Panc1 (cell line): ENCODE data around the gene FRY.

Source experiments
- POLR2AphosphoS5 ChIP-seq: IDR thresholded peaks from 2 replicates; pipeline ENCODE4 v1.6.1; 2012; ENCODE audit warnings: mild to moderate bottlenecking, low read depth, low read length, moderate library complexity
- TCF7L2 ChIP-seq: IDR thresholded peaks from 2 replicates; pipeline ENCODE4 v1.6.1; 2011; ENCODE audit warnings: mild to moderate bottlenecking, low read depth, low read length, inconsistent platforms
- TF ChIP-seq, protein P1 (sequence below): fragments of 450-650 bp; IDR thresholded peaks from 2 replicates; pipeline ENCODE4 v1.5.1; 2017; ENCODE audit warnings: mild to moderate bottlenecking

DNA sequence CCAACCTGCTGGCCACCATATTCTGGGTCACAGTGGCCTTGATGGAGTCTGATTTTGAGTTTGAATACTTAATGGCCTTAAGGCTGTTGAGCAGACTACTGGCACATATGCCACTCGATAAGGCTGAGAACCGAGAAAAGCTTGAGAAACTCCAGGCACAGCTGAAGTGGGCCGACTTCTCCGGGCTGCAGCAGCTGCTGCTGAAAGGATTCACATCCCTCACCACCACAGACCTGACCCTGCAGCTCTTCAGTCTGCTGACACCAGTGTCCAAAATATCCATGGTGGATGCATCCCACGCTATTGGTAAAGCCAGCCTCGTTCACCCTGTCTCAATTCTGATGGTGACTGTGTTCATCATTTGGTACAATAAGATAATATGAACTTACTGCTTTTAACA lies 206.1 kb downstream of the FRY start:
- TF ChIP-seq, protein P1, sequence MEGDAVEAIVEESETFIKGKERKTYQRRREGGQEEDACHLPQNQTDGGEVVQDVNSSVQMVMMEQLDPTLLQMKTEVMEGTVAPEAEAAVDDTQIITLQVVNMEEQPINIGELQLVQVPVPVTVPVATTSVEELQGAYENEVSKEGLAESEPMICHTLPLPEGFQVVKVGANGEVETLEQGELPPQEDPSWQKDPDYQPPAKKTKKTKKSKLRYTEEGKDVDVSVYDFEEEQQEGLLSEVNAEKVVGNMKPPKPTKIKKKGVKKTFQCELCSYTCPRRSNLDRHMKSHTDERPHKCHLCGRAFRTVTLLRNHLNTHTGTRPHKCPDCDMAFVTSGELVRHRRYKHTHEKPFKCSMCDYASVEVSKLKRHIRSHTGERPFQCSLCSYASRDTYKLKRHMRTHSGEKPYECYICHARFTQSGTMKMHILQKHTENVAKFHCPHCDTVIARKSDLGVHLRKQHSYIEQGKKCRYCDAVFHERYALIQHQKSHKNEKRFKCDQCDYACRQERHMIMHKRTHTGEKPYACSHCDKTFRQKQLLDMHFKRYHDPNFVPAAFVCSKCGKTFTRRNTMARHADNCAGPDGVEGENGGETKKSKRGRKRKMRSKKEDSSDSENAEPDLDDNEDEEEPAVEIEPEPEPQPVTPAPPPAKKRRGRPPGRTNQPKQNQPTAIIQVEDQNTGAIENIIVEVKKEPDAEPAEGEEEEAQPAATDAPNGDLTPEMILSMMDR, result no peak
- TF ChIP-seq POLR2AphosphoS5 (no peak), TCF7L2 (no peak)
